Measurements from ENCODE around the gene SDCCAG8. TPM values are rescaled to one million over a fixed set of nuclear protein-coding genes. Genes with fewer than 3 reads are reported as not detected.

SDCCAG8 gene
- total and polyA plus RNA-seq, 2 donors from 2014 or later = 29.6 to 53.2 TPM

GRCh38 chr1:243415663-243416408, 160.0 kb downstream of the SDCCAG8 start:
- no peak overlapping the region for H3K4me3 ChIP-seq (ENCODE audit: low read length in 3 of 3)
- intact Hi-C loops (cut with DNase I) = no loop called here
- TF ChIP-seq CTCF (IDR thresholded peaks at IDR 0.05; ENCODE audit: borderline replicate concordance, extremely low read depth, insufficient read depth) = no peak
- FAIRE-seq (no peak), DNase-seq (no peak)
- no peak overlapping the region for H3K27ac ChIP-seq (ENCODE audit: low read depth in 2 of 2, low read length in 2 of 2)
- H3K27me3 ChIP-seq (ENCODE audit: control insufficient read depth, insufficient read depth, low read length) = no peaks in the 10 kb centered on the region
- H3K9ac ChIP-seq (ENCODE audit: low read length in 3 of 3) = no peak overlapping the region
- no peaks in the 10 kb centered on the region for H3K4me1 ChIP-seq (ENCODE audit: control insufficient read depth in 2 of 3, insufficient read depth in 2 of 3, low read depth in 1 of 3, low read length in 3 of 3)
- no peaks in the 10 kb centered on the region for H3K9me3 ChIP-seq (ENCODE audit: control insufficient read depth in 2 of 3, insufficient read depth in 1 of 3, low read length in 3 of 3)
- peaks cover 0 to 7% (median 0%) of the 10 kb centered on the region in 3 donors for H3K36me3 ChIP-seq (ENCODE audit: control insufficient read depth in 2 of 3, insufficient read depth in 3 of 3, low read length in 3 of 3)

GRCh38 chr1:243416495-243416894, 160.7 kb downstream of the SDCCAG8 start:
- no peak for FAIRE-seq
- intact Hi-C loops (cut with DNase I) = no loop called here
- no peak for TF ChIP-seq CTCF (IDR thresholded peaks at IDR 0.05; ENCODE audit: borderline replicate concordance, extremely low read depth, insufficient read depth)
- H3K4me3 ChIP-seq (ENCODE audit: low read length in 3 of 3) = no peak overlapping the region
- H3K9me3 ChIP-seq (ENCODE audit: control insufficient read depth in 2 of 3, insufficient read depth in 1 of 3, low read length in 3 of 3) = no peaks in the 10 kb centered on the region
- peaks cover 0 to 7% (median 0%) of the 10 kb centered on the region in 3 donors for H3K36me3 ChIP-seq (ENCODE audit: control insufficient read depth in 2 of 3, insufficient read depth in 3 of 3, low read length in 3 of 3)
- no peaks in the 10 kb centered on the region for H3K27me3 ChIP-seq (ENCODE audit: control insufficient read depth, insufficient read depth, low read length)
- no peak overlapping the region for H3K9ac ChIP-seq (ENCODE audit: low read length in 3 of 3)
- no peak for DNase-seq
- no peaks in the 10 kb centered on the region for H3K4me1 ChIP-seq (ENCODE audit: control insufficient read depth in 2 of 3, insufficient read depth in 2 of 3, low read depth in 1 of 3, low read length in 3 of 3)
- H3K27ac ChIP-seq (ENCODE audit: low read depth in 2 of 2, low read length in 2 of 2) = no peak overlapping the region

GRCh38 chr1:243420016-243420945, 164.4 kb downstream of the SDCCAG8 start:
- H3K27ac ChIP-seq (ENCODE audit: low read depth in 2 of 2, low read length in 2 of 2) = no peak overlapping the region
- H3K27me3 ChIP-seq (ENCODE audit: control insufficient read depth, insufficient read depth, low read length) = no peaks in the 10 kb centered on the region
- TF ChIP-seq CTCF (IDR thresholded peaks at IDR 0.05; ENCODE audit: borderline replicate concordance, extremely low read depth, insufficient read depth) = no peak
- DNase-seq = no peak
- no peak overlapping the region for H3K4me3 ChIP-seq (ENCODE audit: low read length in 3 of 3)
- H3K9me3 ChIP-seq (ENCODE audit: control insufficient read depth in 2 of 3, insufficient read depth in 1 of 3, low read length in 3 of 3) = no peaks in the 10 kb centered on the region
- FAIRE-seq = no peak
- peaks cover 0 to 7% (median 0%) of the 10 kb centered on the region in 3 donors for H3K36me3 ChIP-seq (ENCODE audit: control insufficient read depth in 2 of 3, insufficient read depth in 3 of 3, low read length in 3 of 3)
- intact Hi-C loops (cut with DNase I) = no loop called here
- no peak overlapping the region for H3K9ac ChIP-seq (ENCODE audit: low read length in 3 of 3)
- no peaks in the 10 kb centered on the region for H3K4me1 ChIP-seq (ENCODE audit: control insufficient read depth in 2 of 3, insufficient read depth in 2 of 3, low read depth in 1 of 3, low read length in 3 of 3)

Measured in kidney (tissue), 14 donors.